GM18873 (cell line): ENCODE results near the gene RSF1.
A peak's percentile ranks its signal among the peaks of the same experiment; 100 is the strongest.

ENCODE experiments used
- ATAC-seq: cut with Tn5 transposase; IDR thresholded peaks from one replicate; pipeline ENCODE4 v1.9.1; 2021; ENCODE audit warnings: mild to moderate bottlenecking, moderate library complexity, moderate number of reproducible peaks; ENCODE audit not compliant: unreplicated experiment, low FRiP score

Gene RSF1

DNA sequence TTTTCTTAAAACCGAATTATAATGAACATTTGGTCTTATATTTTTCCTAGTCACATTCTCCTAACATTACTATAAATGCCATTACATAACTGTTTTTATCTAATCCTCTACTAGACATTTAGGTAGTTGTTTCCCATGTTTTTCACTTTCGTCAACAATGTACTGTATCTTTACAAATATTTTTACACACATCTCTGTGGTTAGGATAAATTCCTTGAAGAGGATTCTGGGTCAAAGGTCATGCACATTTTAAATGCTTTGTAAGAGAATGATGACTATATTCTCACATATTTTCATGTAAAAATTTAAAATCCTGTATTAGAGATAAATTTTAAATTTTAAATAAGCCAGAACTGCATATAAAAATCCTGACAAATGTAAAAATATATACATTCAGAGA is 121.6 kb downstream of the RSF1 start:
- ATAC-seq = no peak

DNA sequence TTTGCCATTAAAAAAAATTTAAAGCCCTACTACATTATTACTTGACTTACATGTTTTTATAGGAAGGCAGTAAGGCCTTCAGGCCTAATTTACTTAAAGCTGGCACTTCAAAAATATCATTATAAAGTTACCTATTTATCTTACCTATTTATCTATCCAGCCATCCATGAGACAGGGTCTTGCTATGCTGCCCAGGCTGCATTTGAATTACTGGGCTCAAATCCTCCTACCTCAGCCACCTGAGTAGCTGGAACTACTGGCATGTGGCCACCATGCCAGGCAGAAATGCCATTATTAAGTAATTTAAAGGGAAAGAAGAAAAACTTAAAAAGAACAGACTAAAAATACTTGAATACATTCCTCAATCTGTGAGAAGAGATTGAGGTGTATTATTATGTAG is 122.7 kb downstream of the RSF1 start:
- ATAC-seq = no peak

DNA sequence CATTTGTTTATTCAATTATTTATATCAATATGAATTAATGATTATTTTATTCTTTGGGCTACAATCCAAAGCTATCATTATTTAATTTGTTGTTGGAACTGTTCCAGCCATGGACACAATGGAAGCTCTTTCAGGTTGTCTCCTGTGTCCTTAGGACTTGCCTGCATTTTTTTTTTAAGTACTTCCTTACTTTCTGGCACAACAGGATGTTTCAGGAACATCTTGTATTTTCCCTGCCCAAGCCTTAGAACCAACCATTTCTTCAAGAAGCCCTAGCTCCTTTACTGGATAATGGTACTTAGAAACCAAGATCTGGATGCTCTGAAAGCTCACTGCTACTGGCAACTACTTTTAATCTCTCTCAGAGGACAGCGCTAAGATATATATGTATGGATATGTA is 125.1 kb downstream of the RSF1 start:
- no peak for ATAC-seq

DNA sequence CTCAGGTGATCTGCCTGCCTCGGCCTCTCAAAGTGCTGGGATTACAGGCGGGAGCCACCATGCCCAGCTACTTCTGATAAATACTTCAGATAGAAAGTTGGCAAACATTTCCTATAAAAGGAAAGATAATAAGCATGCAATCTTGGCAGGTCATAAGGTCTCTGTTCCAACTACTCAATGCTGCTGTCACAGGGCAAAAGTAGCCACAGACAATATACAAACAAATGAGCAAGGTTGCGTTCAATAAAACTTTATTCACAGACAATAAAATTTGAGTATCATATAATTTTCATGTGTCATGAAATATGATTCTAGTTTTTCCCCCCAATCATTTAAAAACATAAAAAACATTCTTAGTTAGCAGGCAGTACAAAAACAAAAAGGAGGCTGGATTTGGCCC is 129.9 kb downstream of the RSF1 start:
- ATAC-seq = no peak

DNA sequence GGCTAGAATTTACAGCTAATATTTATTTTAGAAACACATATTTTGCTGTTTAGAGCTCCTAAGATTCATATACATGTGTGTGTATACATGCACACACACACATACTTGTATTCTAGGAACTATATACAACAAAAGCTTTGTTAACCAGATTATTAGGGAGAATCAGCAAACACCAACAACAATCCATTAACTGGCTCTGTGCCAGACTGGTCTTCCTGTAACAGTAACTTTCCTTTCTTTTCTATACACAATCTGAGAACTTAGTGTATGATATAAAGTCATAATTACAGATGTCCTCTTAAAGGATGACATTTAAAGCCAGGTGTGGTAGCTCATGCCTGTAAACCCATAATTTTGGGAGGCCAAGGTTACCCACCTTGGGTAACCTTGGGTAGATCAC is 133.4 kb downstream of the RSF1 start:
- ATAC-seq = no peak

DNA sequence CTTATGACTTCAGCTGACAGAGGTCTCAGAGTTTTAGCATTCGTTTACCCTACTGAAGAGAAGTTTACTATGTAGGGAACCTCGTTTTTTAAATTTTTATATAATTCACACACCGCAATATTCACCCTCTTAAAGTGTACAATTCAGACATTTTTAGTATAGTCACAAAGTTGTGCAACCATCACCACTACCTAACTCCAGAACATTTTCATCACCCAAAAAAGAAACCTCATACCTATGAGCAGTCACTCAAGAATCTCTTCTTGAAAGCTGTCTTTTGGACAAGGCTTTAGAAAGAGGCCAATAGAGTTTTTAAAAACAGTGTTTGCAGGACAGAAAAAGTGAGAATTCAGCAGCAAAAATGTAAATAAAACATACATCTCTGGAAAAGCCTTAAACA is 143.4 kb downstream of the RSF1 start:
- ATAC-seq = no peak

DNA sequence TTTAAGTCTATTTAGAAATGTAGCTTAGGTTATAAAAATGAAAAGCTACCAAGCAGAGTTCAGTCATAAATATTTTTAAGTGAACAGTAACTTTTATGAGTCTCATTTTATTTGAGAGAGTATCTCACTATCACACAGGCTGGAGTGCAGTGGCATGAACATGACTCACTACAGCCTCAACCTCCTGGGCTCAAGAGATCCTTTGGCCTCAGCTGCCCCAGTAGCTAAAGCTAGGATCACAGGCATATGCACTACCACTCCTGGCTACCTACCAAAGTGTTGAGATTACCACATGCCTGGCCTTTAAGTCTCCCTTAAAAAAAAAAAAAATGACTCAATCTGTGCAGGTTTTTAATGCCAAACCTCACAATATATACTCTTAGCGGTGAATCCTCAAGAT is 148.3 kb downstream of the RSF1 start:
- ATAC-seq = no peak

DNA sequence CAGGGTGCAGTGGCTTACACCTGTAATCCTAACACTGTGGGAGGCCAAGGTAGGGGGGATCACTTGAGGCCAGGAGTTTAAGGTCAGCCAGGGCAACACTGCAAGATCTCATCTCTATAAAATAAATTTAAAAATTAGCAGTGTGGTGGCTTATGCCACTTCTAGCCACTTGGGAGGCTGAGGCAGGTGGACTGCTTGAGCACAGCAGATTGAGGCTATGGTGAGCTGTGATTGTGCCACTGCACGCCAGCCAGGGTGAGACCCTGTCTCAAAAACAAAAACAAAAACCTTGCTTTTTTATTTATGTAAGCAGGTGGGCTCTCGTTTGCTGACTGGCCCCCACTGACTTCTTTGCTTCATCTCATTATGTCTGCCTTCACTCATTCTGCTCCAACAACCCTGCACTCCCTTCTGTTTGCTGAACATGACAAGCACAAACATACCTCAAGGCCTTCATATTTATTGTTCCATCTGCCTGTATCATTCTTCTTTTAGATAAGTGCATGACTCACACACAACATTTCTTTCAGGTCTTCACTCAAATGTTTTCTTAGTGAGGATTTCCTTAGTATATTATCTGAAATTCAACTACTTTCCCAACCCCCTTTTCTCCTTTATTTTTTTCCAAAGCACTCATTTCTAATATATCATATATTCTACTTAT is 150.5 kb downstream of the RSF1 start:
- no peak for ATAC-seq

DNA sequence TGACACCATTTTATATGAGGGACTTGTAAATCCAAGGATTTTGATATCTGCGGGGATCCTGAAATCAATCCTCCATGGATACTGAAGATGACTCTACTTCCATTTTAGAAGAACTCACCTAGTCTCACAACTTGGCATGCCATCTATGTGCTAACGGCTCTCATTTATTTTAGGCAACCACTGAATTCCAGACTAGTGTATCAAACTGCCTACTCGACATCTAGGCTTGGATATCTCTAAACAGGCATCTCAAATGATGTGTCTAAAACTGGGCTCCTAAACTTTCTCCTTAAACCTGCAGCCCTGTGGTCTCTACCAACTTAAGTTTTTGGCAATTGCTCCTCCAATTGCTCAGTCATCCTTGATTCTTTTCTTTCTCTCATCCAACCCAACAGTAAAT is 151.8 kb downstream of the RSF1 start:
- no peak for ATAC-seq

DNA sequence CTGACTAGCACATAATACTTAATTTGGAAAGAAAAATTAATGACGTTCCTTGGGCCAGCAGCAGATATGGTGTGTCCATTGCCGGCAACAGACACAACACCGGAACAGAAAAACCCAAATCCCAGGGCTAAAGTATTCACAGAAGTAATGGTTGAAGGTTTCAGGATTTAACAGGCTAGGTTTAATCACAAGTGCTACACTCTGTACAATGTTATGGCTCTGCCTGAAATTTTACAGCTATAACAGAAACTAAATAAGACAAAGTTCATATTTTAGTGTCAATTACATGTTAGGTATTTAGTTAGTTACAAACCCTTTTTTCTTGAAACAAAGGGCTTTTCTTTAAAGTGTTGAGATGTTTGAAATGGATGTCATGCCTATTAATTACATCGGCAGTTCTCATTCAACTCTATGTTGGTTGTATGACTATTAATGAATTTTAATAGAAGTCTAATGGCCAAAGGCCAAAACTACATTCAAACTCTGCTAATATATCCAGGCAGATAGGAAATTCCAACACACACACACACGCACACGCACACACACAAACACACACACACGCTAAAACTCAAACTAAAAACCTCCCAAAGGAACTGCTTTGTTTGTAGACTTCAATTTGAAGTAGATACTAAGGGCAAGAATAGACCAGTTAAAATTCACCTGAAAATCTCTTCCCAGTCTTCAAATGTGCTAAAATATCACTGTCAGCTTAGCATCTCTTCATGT is 155.1 kb downstream of the RSF1 start:
- no peak for ATAC-seq

DNA sequence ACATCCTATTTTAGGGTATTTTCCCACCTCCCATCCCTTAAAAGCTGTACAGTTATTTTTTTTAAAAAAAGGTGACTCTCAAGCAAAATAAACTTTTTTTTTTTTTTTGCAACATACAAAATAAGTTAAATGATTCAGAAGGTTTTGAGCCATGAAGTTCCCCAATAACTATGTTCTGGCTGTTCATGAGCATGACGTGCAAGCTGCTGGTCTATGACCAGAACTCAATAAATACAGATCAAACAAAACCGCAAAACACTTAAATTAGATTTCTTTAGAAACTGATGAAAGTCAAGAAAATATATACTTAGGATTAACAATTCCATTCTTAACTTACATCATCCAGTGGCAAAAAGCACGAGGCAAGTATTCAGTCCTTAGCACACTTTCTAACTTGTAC is 158.9 kb downstream of the RSF1 start:
- ATAC-seq = no peak

DNA sequence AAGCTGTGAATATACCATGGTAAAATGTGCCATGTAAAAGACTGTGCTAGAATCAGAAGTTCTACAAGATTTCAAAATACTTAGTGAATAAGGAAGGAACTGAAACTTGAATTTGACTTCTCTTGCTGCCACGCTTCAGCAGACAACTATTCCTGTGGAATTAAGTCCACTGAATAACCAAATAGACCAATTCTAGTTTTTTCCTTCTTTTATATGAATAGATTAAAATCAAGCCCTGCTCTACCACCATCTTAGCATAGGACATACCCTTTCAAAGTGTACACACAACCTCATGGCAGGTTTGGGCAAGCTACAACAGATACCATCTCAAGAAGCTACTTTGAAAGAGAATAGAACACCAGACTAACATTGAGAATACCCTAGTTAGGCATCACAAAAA is 159.6 kb downstream of the RSF1 start:
- no peak for ATAC-seq

DNA sequence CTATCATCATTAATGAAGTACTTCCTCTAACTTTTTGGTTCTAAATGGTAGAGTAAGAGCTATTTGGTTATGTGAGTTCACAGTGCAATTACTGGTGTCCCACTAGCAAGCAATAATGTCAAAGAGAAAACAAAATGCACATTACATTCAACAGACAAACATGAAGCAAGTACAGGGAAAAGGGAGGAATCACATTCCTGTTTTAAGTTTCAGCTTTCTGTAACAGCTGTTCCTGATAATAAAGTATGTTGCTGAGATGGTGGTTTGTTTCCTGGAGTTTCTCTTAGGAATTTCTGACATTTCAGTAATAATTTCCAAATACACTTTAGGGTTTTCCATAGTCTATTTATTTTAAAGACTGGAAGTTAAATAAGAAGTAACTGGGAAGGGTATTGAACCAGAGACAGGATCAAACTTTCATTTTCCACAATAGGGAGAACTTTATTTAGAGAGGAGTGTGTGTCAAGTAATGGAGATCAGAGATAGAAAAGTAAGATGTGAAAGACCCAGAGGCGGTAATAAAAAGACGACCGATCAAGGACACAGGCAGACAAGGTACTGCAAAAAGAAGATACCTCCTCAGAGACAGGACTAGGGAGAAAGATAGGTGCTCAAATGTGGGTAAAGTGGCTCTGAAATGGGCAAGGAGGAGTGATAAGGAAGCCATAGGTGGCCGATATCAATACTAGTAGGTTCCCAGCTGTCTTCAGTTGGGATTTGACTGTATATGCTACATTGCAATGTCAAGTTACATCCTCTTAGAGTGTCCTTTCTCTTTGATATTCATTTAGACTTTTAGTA is 162.1 kb downstream of the RSF1 start:
- ATAC-seq = no peak

DNA sequence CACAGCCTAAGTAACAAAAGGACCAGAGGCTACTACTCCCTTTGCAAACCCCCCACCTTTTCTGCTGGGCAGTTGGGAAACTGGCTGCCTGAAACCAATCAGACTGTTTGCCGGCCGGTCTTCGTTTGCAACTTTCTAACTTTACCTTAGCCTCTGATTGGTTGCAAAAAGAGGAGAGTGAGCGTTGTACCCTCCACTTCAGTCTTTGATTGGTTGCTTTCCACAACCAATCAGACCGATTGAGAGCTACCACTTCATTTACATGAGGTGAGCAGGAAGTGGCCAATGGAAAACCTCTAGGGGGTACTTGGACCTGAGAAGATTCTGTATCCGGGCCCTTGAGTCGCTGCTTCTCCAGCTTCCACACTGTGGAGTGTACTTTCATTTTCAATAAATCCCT is 164.2 kb downstream of the RSF1 start:
- ATAC-seq = no peak

DNA sequence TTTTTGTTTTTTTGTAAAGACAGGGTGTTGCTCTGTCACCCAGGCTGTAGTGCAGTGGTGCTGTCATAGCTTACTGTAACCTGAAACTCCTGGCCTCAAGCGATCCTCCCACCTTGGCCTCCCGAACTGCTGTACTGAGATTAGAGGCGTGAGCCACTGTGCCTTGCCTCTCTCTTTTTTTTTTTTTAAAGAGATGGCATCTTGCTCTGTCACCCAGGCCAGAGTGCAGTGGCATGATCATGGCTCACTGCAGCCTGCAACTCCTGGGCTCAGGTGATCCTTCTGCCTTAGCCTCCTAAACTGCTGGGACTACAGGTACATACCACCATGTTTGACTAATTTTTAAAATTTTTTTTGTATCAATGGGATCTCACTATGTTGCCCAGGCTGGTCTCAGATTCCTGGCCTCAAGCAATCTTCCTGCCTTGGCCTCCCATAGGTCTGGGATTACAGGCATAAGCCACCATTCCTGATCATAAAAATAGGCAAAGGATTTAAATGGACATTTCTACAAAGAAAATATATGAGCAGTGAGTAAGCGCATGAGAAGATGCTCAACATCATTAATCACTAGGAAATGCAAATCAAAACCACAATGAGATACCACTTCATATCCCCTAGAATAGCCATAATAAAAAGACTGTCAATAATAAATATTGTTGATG is 165.6 kb downstream of the RSF1 start:
- ATAC-seq = no peak

DNA sequence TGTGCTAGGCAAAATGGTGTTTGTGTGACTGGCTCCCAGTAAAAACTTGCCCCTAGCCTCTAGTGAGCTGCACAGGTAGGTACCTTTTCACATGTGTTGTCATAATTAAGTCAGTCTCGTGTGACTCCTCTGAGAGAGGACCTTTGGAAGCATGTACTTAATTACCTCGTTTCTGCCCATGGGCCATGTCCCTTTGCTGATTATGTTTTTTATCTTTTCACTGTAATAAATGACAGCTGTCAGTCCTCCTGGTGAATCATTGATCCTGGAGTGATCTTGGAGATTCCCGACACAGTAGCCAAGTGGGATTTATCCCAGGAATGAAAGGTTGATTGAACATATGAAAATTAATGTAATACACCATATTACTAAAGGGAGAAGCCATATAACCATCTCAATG is 170.4 kb downstream of the RSF1 start:
- ATAC-seq = no peak

DNA sequence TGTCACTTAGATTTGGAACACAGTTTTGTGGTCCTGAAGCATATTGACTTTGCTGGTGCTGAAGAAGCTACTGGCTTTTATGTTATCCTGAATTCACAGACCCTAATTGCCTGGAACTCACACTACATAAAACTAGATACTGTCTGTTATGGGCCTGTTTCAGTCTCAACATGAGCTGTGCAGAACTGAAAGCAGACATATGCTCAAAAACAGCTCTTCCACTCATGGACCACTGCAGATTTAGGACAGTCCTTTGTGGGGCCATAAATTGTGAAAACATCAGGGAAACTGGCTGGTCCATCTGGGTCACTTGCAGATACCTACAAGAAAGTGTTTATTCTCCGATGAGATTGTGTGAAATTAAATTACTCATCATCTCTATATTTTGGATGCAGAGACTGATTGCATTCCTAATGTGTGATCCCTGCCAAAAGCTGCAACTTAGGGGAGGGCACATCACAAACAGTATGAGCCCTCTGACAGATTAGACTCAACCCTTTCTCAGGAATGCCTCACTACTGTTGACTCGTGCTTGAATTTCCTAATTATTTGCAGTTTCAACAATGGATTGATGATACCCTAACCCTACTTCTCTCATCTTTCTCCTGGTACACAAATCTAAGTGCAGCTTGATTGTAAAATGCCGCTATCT is 172.7 kb downstream of the RSF1 start:
- ATAC-seq = no peak

DNA sequence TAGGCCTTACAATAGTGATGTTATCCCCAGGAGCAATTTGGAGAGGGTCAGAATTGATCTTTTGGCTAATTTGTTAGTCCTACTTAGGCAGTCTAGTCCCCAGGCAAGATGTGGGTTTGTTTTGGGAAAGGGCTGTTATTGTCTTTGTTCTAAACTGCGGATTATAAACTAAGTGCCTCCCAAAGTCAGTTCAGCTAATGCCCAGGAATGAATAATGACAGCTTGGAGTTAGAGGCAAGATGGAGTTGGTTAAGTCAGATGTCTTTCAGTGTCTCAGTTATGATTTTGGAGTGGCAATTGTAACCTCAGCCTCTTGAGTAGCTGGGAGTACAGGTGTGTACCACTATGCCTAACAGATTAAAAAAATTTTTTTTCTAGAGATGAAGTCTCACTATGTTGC is 175.6 kb downstream of the RSF1 start:
- ATAC-seq = no peak

DNA sequence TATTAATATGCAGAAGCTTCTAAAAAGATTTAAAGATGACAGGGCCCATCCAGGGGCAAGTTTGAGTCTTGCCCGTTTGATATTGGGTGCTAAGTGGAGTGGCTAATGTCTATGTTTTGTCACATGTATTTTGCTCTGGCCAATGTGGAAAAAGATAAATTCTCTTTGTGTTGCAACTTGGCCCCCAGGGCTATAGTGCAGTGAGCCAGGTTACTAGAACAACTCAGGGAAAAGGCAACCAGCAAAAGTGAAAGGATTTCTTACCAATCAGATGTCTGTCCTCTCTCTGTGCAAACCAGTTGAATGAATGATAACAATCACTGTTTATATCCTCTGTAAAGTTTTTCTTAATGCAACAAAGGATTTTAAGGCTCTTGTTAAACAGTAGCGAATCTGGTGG is 178.3 kb downstream of the RSF1 start:
- no peak for ATAC-seq

DNA sequence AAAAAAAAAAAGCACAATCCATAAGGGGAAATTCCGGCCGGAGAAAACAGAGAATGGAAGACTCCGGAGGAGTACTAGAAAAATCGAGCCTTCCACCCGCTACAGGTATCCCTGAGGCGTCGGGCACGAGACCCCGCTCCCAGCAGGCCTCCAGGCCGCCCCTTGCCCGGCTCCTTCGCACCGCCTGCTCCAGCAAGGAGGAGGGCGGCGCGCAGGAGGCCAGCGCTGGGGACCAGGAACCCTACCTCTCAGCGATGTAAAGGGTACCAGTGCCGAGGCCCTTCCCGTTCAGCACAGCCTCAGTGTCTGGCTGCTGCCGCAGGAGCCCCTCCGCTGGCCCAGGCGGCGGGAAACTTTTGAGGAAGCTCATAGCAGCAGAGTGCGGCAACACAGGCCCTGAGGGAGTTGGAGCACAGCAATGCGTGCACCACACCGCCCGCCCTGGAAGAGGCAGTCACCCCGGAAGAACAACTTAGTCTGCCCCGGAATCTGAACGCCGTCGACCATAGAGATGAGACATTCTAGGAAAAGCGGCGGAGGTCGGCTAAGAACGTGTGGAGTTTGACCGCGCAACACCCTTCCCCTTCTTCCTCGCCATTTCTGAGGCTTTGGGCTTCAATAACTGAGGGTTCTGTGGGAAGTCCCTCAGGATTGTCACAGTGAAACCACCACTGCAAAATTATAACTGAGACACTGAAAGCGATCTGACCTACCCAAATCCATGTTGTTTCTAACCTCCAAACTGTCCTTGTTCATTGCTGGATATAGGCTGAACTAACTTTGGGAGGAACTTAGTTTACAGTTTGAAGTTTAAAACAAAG is 183.0 kb downstream of the RSF1 start, which contains the start of gene CLNS1A:
CLNS1A (minus strand) TSS at position 450 of the 821 bp plus-strand sequence; CDS start at position 370, 80 bp downstream.
- peak; percentile 90 for ATAC-seq
